ENCODE data around the gene CABP2. TPM values are rescaled to one million over a fixed set of nuclear protein-coding genes. Genes with fewer than 3 reads are reported as not detected.

Gene CABP2
- total and polyA plus RNA-seq, 4 donors, result not detected

- TF ChIP-seq, protein P1, sequence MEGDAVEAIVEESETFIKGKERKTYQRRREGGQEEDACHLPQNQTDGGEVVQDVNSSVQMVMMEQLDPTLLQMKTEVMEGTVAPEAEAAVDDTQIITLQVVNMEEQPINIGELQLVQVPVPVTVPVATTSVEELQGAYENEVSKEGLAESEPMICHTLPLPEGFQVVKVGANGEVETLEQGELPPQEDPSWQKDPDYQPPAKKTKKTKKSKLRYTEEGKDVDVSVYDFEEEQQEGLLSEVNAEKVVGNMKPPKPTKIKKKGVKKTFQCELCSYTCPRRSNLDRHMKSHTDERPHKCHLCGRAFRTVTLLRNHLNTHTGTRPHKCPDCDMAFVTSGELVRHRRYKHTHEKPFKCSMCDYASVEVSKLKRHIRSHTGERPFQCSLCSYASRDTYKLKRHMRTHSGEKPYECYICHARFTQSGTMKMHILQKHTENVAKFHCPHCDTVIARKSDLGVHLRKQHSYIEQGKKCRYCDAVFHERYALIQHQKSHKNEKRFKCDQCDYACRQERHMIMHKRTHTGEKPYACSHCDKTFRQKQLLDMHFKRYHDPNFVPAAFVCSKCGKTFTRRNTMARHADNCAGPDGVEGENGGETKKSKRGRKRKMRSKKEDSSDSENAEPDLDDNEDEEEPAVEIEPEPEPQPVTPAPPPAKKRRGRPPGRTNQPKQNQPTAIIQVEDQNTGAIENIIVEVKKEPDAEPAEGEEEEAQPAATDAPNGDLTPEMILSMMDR (IDR thresholded peaks at IDR 0.05; ENCODE audit: control extremely low read depth, extremely low read depth), result no peak
- Histone ChIP-seq H3K4me1 (ENCODE audit: control insufficient read depth in 5 of 5, insufficient read depth in 5 of 5, low read length in 5 of 5) (no peaks in the 10 kb centered on the region), H3K36me3 (ENCODE audit: control insufficient read depth in 4 of 4, insufficient read depth in 4 of 4, low read length in 4 of 4) (peaks cover 10 to 75% (median 22%) of the 10 kb centered on the region in 4 donors), H3K27ac (ENCODE audit: low read depth in 1 of 2, low read length in 1 of 2) (no peak overlapping the region), H3K9ac (ENCODE audit: insufficient read depth in 1 of 2, low read length in 2 of 2) (no peak overlapping the region), H3K27me3 (ENCODE audit: control insufficient read depth in 3 of 3, insufficient read depth in 3 of 3, low read length in 2 of 3) (no peaks in the 10 kb centered on the region), H3K4me3 (no peak overlapping the region), H3K9me3 (ENCODE audit: control insufficient read depth in 4 of 4, insufficient read depth in 3 of 4, low read length in 3 of 4) (no peaks in the 10 kb centered on the region)
- WGBS, 2 donors, result 86% methylated on average over 24 of the region's 24 CpGs
- DNase-seq, result no peak
- no peak for ATAC-seq (ENCODE audit: insufficient read depth, low FRiP score)
These were observed 31.8 kb downstream of the CABP2 start for GRCh38 chr11:67491276-67492068.

DNA sequence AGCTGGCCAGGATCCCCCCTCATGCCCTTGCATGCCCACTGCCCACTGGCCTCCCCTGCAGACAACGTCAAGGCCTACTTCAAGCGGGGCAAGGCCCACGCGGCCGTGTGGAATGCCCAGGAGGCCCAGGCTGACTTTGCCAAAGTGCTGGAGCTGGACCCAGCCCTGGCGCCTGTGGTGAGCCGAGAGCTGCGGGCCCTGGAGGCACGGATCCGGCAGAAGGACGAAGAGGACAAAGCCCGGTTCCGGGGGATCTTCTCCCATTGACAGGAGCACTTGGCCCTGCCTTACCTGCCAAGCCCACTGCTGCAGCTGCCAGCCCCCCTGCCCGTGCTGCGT lies 32.5 kb downstream of the CABP2 start:
- DNase-seq (no peak), ATAC-seq (ENCODE audit: insufficient read depth, low FRiP score) (no peak)
- Histone ChIP-seq H3K4me1 (ENCODE audit: control insufficient read depth in 5 of 5, insufficient read depth in 5 of 5, low read length in 5 of 5) (no peaks in the 10 kb centered on the region), H3K9ac (ENCODE audit: insufficient read depth in 1 of 2, low read length in 2 of 2) (no peak overlapping the region), H3K27ac (ENCODE audit: low read depth in 1 of 2, low read length in 1 of 2) (no peak overlapping the region), H3K4me3 (no peak overlapping the region), H3K27me3 (ENCODE audit: control insufficient read depth in 3 of 3, insufficient read depth in 3 of 3, low read length in 2 of 3) (no peaks in the 10 kb centered on the region), H3K9me3 (ENCODE audit: control insufficient read depth in 4 of 4, insufficient read depth in 3 of 4, low read length in 3 of 4) (no peaks in the 10 kb centered on the region), H3K36me3 (ENCODE audit: control insufficient read depth in 4 of 4, insufficient read depth in 4 of 4, low read length in 4 of 4) (peaks cover 10 to 67% (median 22%) of the 10 kb centered on the region in 4 donors)
- WGBS, 2 donors, result 88 to 94% methylated on average over 15 of the region's 15 CpGs
- TF ChIP-seq, protein P1 (IDR thresholded peaks at IDR 0.05; ENCODE audit: control extremely low read depth, extremely low read depth), result no peak

- WGBS, 2 donors, result 91 to 97% methylated on average over 19 to 23 of the region's 23 CpGs
- Histone ChIP-seq H3K9ac (ENCODE audit: insufficient read depth in 1 of 2, low read length in 2 of 2) (no peak overlapping the region), H3K4me1 (ENCODE audit: control insufficient read depth in 5 of 5, insufficient read depth in 5 of 5, low read length in 5 of 5) (no peaks in the 10 kb centered on the region), H3K4me3 (no peak overlapping the region), H3K27me3 (ENCODE audit: control insufficient read depth in 3 of 3, insufficient read depth in 3 of 3, low read length in 2 of 3) (no peaks in the 10 kb centered on the region), H3K27ac (ENCODE audit: low read depth in 1 of 2, low read length in 1 of 2) (no peak overlapping the region), H3K36me3 (ENCODE audit: control insufficient read depth in 4 of 4, insufficient read depth in 4 of 4, low read length in 4 of 4) (peaks cover 10 to 62% (median 20%) of the 10 kb centered on the region in 4 donors), H3K9me3 (ENCODE audit: control insufficient read depth in 4 of 4, insufficient read depth in 3 of 4, low read length in 3 of 4) (no peaks in the 10 kb centered on the region)
- ATAC-seq (ENCODE audit: insufficient read depth, low FRiP score), result no peak
- TF ChIP-seq, protein P1 (IDR thresholded peaks at IDR 0.05; ENCODE audit: control extremely low read depth, extremely low read depth), result no peak
- no peak for DNase-seq
These were observed 33.1 kb downstream of the CABP2 start for GRCh38 chr11:67489885-67490726.

Data from lung (tissue), 12 donors.